GM12878 (cell line): ENCODE measurements around the gene ITPRIPL1. TPM values are rescaled to one million over a fixed set of nuclear protein-coding genes. Genes with fewer than 3 reads are reported as not detected.
A peak's percentile ranks its signal among the peaks of the same experiment; 100 is the strongest.
"Not testable (repeated sequence)": the region's sequence is repeated elsewhere in the genome, so short reads cannot be mapped to it uniquely, and the experiment has no call there.

ENCODE experiments used
- ATAC-seq: fragments of 200-7000 bp; cut with Tn5 transposase; 3 replicates; pipeline ENCODE4 v1.9.1; 2020; ENCODE audit warnings: mild to moderate bottlenecking, moderate library complexity
- BruUV-seq: library from RNA; stranded (reverse); fragments of 400-500 nt; replicated peaks from 2 replicates; lab custom pipeline; 2021; lab: Mats Ljungman, UMichigan
- CTCF ChIA-PET: fragments of 300-600 bp; sonication (Branson Sonifier 250); formaldehyde crosslinking; extraction: SDS; loops from one replicate; lab custom pipeline; 2021; ENCODE audit warnings: inconsistent platforms; lab: Yijun Ruan, JAX
- POLR2A ChIA-PET: fragments of 350-600 bp; formaldehyde crosslinking; extraction: SDS; loops from one replicate; lab custom pipeline; 2021; ENCODE audit warnings: inconsistent platforms; lab: Charles Lee
- RAD21 ChIA-PET: fragments of 300-600 bp; sonication (Branson Sonifier 250); formaldehyde crosslinking; loops from one replicate; lab custom pipeline; 2023; ENCODE audit warnings: antibody characterized with exemption; ENCODE audit not compliant: unreplicated experiment; lab: Charles Lee
- SMC1A ChIA-PET: fragments of 300-600 bp; sonication (Branson Sonifier 250); formaldehyde crosslinking; loops from one replicate; lab custom pipeline; 2023; ENCODE audit not compliant: unreplicated experiment, uncharacterized antibody; lab: Charles Lee
- DNase-seq: peaks from one replicate; pipeline ENCODE4 v3.0.0-alpha.2; 2011; ENCODE audit warnings: low read depth, low spot score
- FAIRE-seq: peaks from 3 replicates; lab custom pipeline; 2011; peaks lifted over from hg19 to GRCh38; lab: Jason Lieb, UNC
- H2AFZ ChIP-seq: 2 replicates; pipeline ENCODE4 v1.6.0; 2011; ENCODE audit warnings: low read depth, low read length, control low read depth; ENCODE audit not compliant: control insufficient read depth
- H3K27ac ChIP-seq: 2 replicates; pipeline ENCODE4 v1.5.1; 2011; ENCODE audit warnings: control low read depth; ENCODE audit not compliant: control insufficient read depth, insufficient read depth
- H3K27me3 ChIP-seq, 2 experiments: replicated peaks in 1 of 2; 2 replicates each; pipeline versions ENCODE4 v1.6.0 to v1.6.1; 2011; ENCODE audit warnings: low read length in 1 of 2; ENCODE audit not compliant: control insufficient read depth in 2 of 2, insufficient read depth in 2 of 2
- H3K36me3 ChIP-seq, 2 experiments: 2 replicates each; pipeline ENCODE4 v1.5.1; 2011; ENCODE audit warnings: low read length in 1 of 2; ENCODE audit not compliant: control insufficient read depth in 2 of 2, insufficient read depth in 2 of 2
- H3K4me1 ChIP-seq: 2 replicates; pipeline ENCODE4 v1.6.1; 2011; ENCODE audit warnings: mild to moderate bottlenecking, low read length, moderate library complexity, mixed read lengths; ENCODE audit not compliant: control insufficient read depth, insufficient read depth
- H3K4me2 ChIP-seq: 2 replicates; pipeline ENCODE4 v1.6.0; 2011; ENCODE audit warnings: control low read depth; ENCODE audit not compliant: control insufficient read depth, insufficient read depth
- H3K4me3 ChIP-seq: fragments of 200-600 bp; sonication (generic); 2 replicates; pipeline ENCODE4 v1.5.1; 2016
- H3K79me2 ChIP-seq: 2 replicates; pipeline ENCODE4 v1.6.0; 2011; ENCODE audit warnings: low read length; ENCODE audit not compliant: control insufficient read depth, insufficient read depth
- H3K9ac ChIP-seq: 2 replicates; pipeline ENCODE4 v1.8.0; 2011; ENCODE audit warnings: low read length, control low read depth, mixed read lengths; ENCODE audit not compliant: control insufficient read depth, insufficient read depth
- H3K9me3 ChIP-seq: replicated peaks from 3 replicates; pipeline ENCODE4 v1.5.1; 2011; ENCODE audit warnings: mild to moderate bottlenecking, low read length; ENCODE audit not compliant: control insufficient read depth, insufficient read depth
- H4K20me1 ChIP-seq: 2 replicates; pipeline ENCODE4 v1.6.0; 2011; ENCODE audit not compliant: control insufficient read depth, insufficient read depth
- POLR2A ChIP-seq: IDR thresholded peaks from 2 replicates; pipeline ENCODE4 v1.6.1; 2011; ENCODE audit warnings: low read depth, mild to moderate bottlenecking, low read length
- REST ChIP-seq: IDR thresholded peaks from 2 replicates; pipeline ENCODE4 v1.6.1; 2012; ENCODE audit warnings: mild to moderate bottlenecking, low read depth, low read length
- YY1 ChIP-seq: IDR thresholded peaks from 2 replicates; pipeline ENCODE4 v1.6.1; 2011; ENCODE audit warnings: low read depth, mild to moderate bottlenecking, low read length
- WGBS: methylation state at CpG from one replicate; pipeline ENCODE4 v1.1.6; 2016; ENCODE audit warnings: low lambda C conversion rate; ENCODE audit not compliant: insufficient replicate concordance, insufficient coverage; ENCODE audit errors: missing lambda C conversion rate; 5-methylcytosine and 5-hydroxymethylcytosine counted together
- in situ Hi-C: fragments of 300-500 bp; cut with MboI; formaldehyde crosslinking; loops from 9 replicates; pipeline ENCODE4 v1.14.3; 2018; ENCODE audit warnings: mixed read lengths
- intact Hi-C: fragments of 100-400 bp; cut with micrococcal nuclease; formaldehyde crosslinking; loops from one replicate; pipeline ENCODE4 v1.14.2; 2022; ENCODE audit not compliant: unreplicated experiment
- polyA plus RNA-seq, 11 experiments: library from polyadenylated mRNA; depleted of rRNA in 4 of 11; unstranded in 6 of 11; stranded (reverse) in 5 of 11; fragments of >200 nt; fragmentation: Nextera tagmentation in 4 of 11; fragmentation: Illumina TruSeq in 1 of 11; extraction: Ambion mirVana in 4 of 11; extraction: Trizol in 1 of 11; gene quantifications; 1 replicate in 1 of 11; 2 replicates in 10 of 11; pipeline versions ENCODE4 v1.2.1 to v1.2.3, GENCODE V29; 2011 to 2016; ENCODE audit warnings: inconsistent platforms in 2 of 11, missing spikeins in 2 of 11, low read depth in 1 of 11
- total RNA-seq, 4 experiments: library from RNA; depleted of rRNA in 3 of 4; stranded (reverse); fragments of >200 nt in 3 of 4; fragmentation: Illumina TruSeq in 1 of 4; extraction: Trizol in 1 of 4; gene quantifications; 2 replicates each; pipeline versions ENCODE4 v1.2.1 to v1.2.3, GENCODE V29; 2013 to 2021

The ITPRIPL1 gene
- total and polyA plus RNA-seq, 10 of the 15 experiments (the other 5 are each of a cell fraction or from before 2014, with no cell fraction given) = 4.9 to 28.7 (median 14.3) TPM

DNA sequence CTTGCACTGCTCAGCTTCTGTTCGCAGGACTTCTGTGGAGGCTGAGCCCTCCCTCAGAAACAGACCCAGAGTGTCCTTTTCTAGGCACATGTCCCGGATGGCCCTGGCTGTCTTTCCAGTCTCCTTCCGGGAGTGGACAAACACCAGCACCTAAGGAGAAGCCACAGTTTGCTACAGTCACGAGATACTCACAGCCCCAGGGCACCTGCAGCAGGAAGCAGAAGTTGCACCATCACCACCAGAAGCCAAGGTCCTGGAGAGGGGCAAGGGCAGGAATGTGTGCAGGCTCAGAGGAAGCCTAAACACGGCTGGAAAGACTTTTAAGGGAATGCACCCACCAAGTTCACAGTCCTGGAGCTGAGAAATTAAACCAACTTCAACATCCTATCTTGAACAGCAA lies 33.4 kb upstream of the ITPRIPL1 start:
- BruUV-seq = no TSS peak
- SMC1A ChIA-PET = interaction anchor here (1.1 kb wide), 1 partner anchor 49 kb away, joined by 4 read pairs; no protein-coding TSS in a partner anchor
- Histone ChIP-seq H3K4me2 (no peak overlapping the region), H2AFZ (no peak overlapping the region), H3K9ac (no peak overlapping the region), H4K20me1 (no peaks in the 10 kb centered on the region; the same call in none of the 2 replicates), H3K27me3 (no peaks in the 10 kb centered on the region), H3K27ac (no peak overlapping the region), H3K36me3 (peaks cover 56 to 70% of the 10 kb centered on the region in 2 experiments), H3K9me3 (no peaks in the 10 kb centered on the region), H3K79me2 (no peaks in the 10 kb centered on the region), H3K4me1 (no peaks in the 10 kb centered on the region), H3K4me3 (no peak overlapping the region)
- intact Hi-C loops = no loop called here
- CTCF ChIA-PET = no interaction called here
- FAIRE-seq (no peak), DNase-seq (no peak), ATAC-seq (no peak)
- RAD21 ChIA-PET = no interaction called here
- in situ Hi-C loops = no loop called here
- 80% methylated on average over 5 of the region's 5 CpGs for WGBS
- POLR2A ChIA-PET = no interaction called here
- TF ChIP-seq POLR2A (0 out of 2 replicates have a peak, but pooled peaks have one; percentile 16), YY1 (no peak), REST (no peak)

DNA sequence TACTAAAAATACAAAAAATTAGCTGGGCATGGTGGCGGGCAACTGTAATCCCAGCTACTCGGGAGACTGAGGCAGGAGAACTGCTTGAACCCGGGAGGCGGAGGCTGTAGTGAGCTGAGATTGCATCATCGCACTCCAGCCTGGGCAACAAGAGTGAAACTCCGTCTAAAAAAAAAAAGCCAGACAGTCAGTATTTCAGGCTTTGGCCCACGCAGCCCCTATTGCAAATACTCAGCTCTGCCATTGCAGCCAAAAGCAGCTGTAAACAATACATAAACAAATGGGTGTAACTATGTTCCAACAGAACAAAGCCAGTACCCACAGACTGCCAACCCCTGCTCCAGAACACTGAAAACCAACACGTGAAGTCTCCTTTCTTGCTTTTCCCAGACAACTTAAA lies 30.8 kb upstream of the ITPRIPL1 start:
- 96% methylated on average over 8 of the region's 8 CpGs for WGBS
- H4K20me1 ChIP-seq, H3K79me2 ChIP-seq, intact Hi-C loops, H2AFZ ChIP-seq, H3K27me3 ChIP-seq, H3K9ac ChIP-seq, H3K4me2 ChIP-seq, H3K4me3 ChIP-seq, H3K4me1 ChIP-seq, H3K27ac ChIP-seq, ATAC-seq, BruUV-seq, H3K9me3 ChIP-seq, FAIRE-seq, RAD21 ChIA-PET, in situ Hi-C loops, DNase-seq: not testable (repeated sequence)
- H3K36me3 ChIP-seq = peaks cover 42 to 67% of the 10 kb centered on the region in 2 experiments
- ChIA-PET POLR2A (interaction anchor here (0.7 to 1.0 kb wide), 2 partner anchors 10 to 51 kb away, joined by 3 to 4 read pairs; no protein-coding TSS in a partner anchor), CTCF (interaction anchor here (0.6 kb wide), 1 partner anchor 77 kb away, joined by 3 read pairs; no protein-coding TSS in a partner anchor), SMC1A (interaction anchor here (1.0 to 1.2 kb wide), 2 partner anchors 11 to 27 kb away, joined by 3 to 4 read pairs; partner anchors contain the start of gene SNRNP200)
